Colonic mucosa (tissue), 4 donors: ENCODE measurements around the gene TMEM9. TPM values are rescaled to one million over a fixed set of nuclear protein-coding genes. Genes with fewer than 3 reads are reported as not detected.

Source experiments
- DNase-seq: peaks from one replicate; pipeline ENCODE4 v3.0.0-alpha.2; 2020
- H3K27ac ChIP-seq: fragments of 200-600 bp; one replicate; pipeline ENCODE4 v1.8.0; 2021
- H3K27me3 ChIP-seq: fragments of 200-600 bp; one replicate; pipeline ENCODE4 v1.8.0; 2021
- H3K36me3 ChIP-seq: fragments of 200-600 bp; one replicate; pipeline ENCODE4 v1.8.0; 2021
- H3K4me1 ChIP-seq: fragments of 200-600 bp; one replicate; pipeline ENCODE4 v1.8.0; 2021; ENCODE audit warnings: mild to moderate bottlenecking
- H3K4me3 ChIP-seq: fragments of 200-600 bp; one replicate; pipeline ENCODE4 v1.8.0; 2021
- H3K9ac ChIP-seq, 2 donors: one replicate each; pipeline ENCODE4 v1.7.0; 2013; ENCODE audit warnings: control low read depth in 2 of 2, low read depth in 2 of 2, low read length in 2 of 2
- H3K9me3 ChIP-seq: fragments of 200-600 bp; one replicate; pipeline ENCODE4 v1.8.0; 2021
- CTCF ChIP-seq: fragments of 200-600 bp; IDR thresholded peaks from one replicate; pipeline ENCODE4 v1.8.0; 2022; ENCODE audit warnings: antibody characterized with exemption, mild to moderate bottlenecking
- intact Hi-C: fragments of 100-400 bp; cut with DNase I; formaldehyde crosslinking; loops from one replicate; pipeline ENCODE4 v1.14.1; 2022
- total RNA-seq, 2 donors: library from RNA; stranded (reverse); fragmentation: NEBNext Ultra II Directional in 1 of 2; extraction: Animal tissue kit (Norgen Biotek cat#: 25700) in 1 of 2; gene quantifications; one replicate each; pipeline ENCODE4 v1.2.1, GENCODE V29; 2021
- donor health status: healthy.
- donor health status: DM: no; HTN: no; CAD: no.
- donor health status: DM: no; HTN: no; CAD: no.

Gene TMEM9
- total RNA-seq, 2 donors from 2014 or later: 35.4 to 38.2 TPM

- H3K4me3 ChIP-seq: no peak overlapping the region
- no peaks in the 10 kb centered on the region for H3K4me1 ChIP-seq
- TF ChIP-seq CTCF: peak; percentile 6
- no peaks in the 10 kb centered on the region for H3K36me3 ChIP-seq
- no peak for DNase-seq
- no peaks in the 10 kb centered on the region for H3K9me3 ChIP-seq
- no peak overlapping the region for H3K9ac ChIP-seq
- intact Hi-C loops: no loop called here
- no peaks in the 10 kb centered on the region for H3K27me3 ChIP-seq
- no peak overlapping the region for H3K27ac ChIP-seq
These were observed 30.8 kb upstream of the TMEM9 start for GRCh38 chr1:201185123-201185453.

GRCh38 chr1:201184307-201185122 is 30.2 kb upstream of the TMEM9 start:
- Histone ChIP-seq H3K4me3 (no peak overlapping the region), H3K27ac (no peak overlapping the region), H3K27me3 (no peaks in the 10 kb centered on the region), H3K36me3 (no peaks in the 10 kb centered on the region), H3K4me1 (no peaks in the 10 kb centered on the region), H3K9ac (no peak overlapping the region), H3K9me3 (no peaks in the 10 kb centered on the region)
- intact Hi-C loops: loop anchor here (1.0 kb wide), 1 partner anchor 34 kb away; no protein-coding TSS in a partner anchor
- no peak for DNase-seq
- TF ChIP-seq CTCF: peak; percentile 46

DNA sequence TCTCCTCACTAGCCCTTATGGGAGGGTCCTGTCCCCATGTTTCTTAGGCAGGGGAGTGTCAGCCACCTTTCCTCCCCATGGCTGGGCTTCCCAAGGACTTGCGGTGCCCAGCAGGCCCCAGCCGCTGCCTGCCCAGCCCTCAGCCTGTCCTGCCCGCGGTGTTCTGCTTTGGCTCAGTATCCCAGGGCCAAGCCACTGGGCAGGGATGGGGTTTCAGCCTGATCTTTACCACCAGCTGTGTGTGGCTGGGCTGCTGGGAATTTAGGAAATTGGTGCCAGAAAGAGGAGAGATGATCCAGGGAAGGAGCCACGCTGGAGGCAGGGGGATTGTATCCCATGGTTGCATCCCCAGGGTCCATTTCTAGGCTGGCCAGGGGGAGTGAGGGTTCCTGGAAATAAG is 29.5 kb upstream of the TMEM9 start:
- no peak for TF ChIP-seq CTCF
- Histone ChIP-seq H3K9me3 (no peaks in the 10 kb centered on the region), H3K9ac (no peak overlapping the region), H3K27me3 (no peaks in the 10 kb centered on the region), H3K36me3 (no peaks in the 10 kb centered on the region), H3K4me1 (no peaks in the 10 kb centered on the region), H3K4me3 (no peak overlapping the region), H3K27ac (no peak overlapping the region)
- DNase-seq: no peak
- intact Hi-C loops: loop anchor here (1.0 kb wide), 1 partner anchor 33 kb away; no protein-coding TSS in a partner anchor

- Histone ChIP-seq H3K36me3 (no peaks in the 10 kb centered on the region), H3K27ac (no peak overlapping the region), H3K27me3 (no peaks in the 10 kb centered on the region), H3K9ac (no peak overlapping the region), H3K4me3 (no peak overlapping the region), H3K4me1 (no peaks in the 10 kb centered on the region), H3K9me3 (no peaks in the 10 kb centered on the region)
- TF ChIP-seq CTCF: no peak
- intact Hi-C loops: no loop called here
- DNase-seq: no peak
These were observed 28.9 kb upstream of the TMEM9 start for GRCh38 chr1:201183209-201183608.

- H3K27ac ChIP-seq: no peak overlapping the region
- no peak overlapping the region for H3K9ac ChIP-seq
- H3K36me3 ChIP-seq: no peaks in the 10 kb centered on the region
- H3K9me3 ChIP-seq: no peaks in the 10 kb centered on the region
- H3K27me3 ChIP-seq: no peaks in the 10 kb centered on the region
- no peak for TF ChIP-seq CTCF
- H3K4me3 ChIP-seq: no peak overlapping the region
- no peak for DNase-seq
- H3K4me1 ChIP-seq: no peaks in the 10 kb centered on the region
- intact Hi-C loops: no loop called here
These were observed 27.5 kb upstream of the TMEM9 start for GRCh38 chr1:201181726-201182125.
